Measurements from ENCODE around the gene RGS7BP. TPM values are rescaled to one million over a fixed set of nuclear protein-coding genes. Genes with fewer than 3 reads are reported as not detected.

The RGS7BP gene
- total RNA-seq, 1 donor from 2014 or later = 0.43 TPM

DNA sequence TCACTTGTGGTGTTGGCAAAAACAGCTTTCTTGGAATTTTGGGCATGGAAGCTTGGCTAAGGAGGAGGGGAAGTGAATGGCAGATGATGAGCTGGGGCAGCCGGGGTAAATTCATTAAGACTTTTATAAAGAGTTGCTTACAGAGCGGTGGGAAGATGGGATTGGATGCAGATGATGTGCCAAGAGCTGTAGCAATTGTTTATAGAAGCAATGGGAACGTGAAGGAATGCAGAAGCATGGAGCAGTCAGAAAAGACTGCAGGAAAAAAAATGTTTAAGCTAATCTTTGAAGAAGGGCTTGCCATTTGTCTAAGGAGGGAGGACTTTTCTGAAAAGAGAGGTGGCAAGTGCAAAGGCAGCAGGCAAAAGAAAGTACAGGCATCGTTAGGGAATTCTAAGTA, 97.9 kb downstream of the RGS7BP start:
- Mint-ChIP-seq H3K4me1 (no peaks in the 10 kb centered on the region), H3K27me3 (ENCODE audit: insufficient read depth, low read depth) (peaks cover 6% of the 10 kb centered on the region)
- H3K4me3 ChIP-seq = no peak overlapping the region

DNA sequence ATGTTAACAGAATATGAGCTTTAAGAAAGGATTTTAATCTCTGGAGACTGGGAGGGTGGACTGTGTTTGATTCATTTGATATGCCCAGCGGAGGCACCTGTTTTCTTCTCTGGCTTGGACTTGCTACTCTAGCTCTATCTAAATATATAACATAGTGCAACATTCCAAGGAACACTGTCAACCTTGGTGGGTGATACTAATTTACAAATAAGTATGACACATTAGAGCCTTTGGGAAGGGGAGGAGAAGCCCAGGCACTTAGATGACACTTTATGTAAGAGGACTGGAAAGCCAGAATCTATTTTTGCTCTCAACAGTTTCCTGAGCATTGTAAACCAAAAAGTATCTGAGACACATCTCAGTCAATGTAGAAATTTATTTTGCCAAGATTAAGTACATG, 101.1 kb downstream of the RGS7BP start:
- H3K79me2 ChIP-seq (ENCODE audit: low read depth) = no peaks in the 10 kb centered on the region
- H2AFZ ChIP-seq (replicated peaks) = no peak overlapping the region
- H4K20me1 ChIP-seq (ENCODE audit: low read depth) = no peaks in the 10 kb centered on the region
- no peak overlapping the region for H3K27ac ChIP-seq
- no peak for TF ChIP-seq EZH2phosphoT487 (IDR thresholded peaks at IDR 0.05)
- TF ChIP-seq EZH2 (IDR thresholded peaks at IDR 0.05) = no peak
- TF ChIP-seq, protein P1, sequence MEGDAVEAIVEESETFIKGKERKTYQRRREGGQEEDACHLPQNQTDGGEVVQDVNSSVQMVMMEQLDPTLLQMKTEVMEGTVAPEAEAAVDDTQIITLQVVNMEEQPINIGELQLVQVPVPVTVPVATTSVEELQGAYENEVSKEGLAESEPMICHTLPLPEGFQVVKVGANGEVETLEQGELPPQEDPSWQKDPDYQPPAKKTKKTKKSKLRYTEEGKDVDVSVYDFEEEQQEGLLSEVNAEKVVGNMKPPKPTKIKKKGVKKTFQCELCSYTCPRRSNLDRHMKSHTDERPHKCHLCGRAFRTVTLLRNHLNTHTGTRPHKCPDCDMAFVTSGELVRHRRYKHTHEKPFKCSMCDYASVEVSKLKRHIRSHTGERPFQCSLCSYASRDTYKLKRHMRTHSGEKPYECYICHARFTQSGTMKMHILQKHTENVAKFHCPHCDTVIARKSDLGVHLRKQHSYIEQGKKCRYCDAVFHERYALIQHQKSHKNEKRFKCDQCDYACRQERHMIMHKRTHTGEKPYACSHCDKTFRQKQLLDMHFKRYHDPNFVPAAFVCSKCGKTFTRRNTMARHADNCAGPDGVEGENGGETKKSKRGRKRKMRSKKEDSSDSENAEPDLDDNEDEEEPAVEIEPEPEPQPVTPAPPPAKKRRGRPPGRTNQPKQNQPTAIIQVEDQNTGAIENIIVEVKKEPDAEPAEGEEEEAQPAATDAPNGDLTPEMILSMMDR (IDR thresholded peaks at IDR 0.05) = no peak
- Mint-ChIP-seq H3K4me1 (no peaks in the 10 kb centered on the region), H3K36me3 (no peaks in the 10 kb centered on the region), H3K27ac (no peak overlapping the region), H3K9me3 (no peaks in the 10 kb centered on the region), H3K27me3 (ENCODE audit: insufficient read depth, low read depth) (peaks cover 2% of the 10 kb centered on the region), H3K4me3 (no peak overlapping the region)
- H3K4me2 ChIP-seq = no peak overlapping the region
- DNase-seq (ENCODE audit: low spot score) = no peak
- no peaks in the 10 kb centered on the region for H3F3A ChIP-seq (ENCODE audit: low read depth)
- no peaks in the 10 kb centered on the region for H3K9me3 ChIP-seq (ENCODE audit: low read depth)
- H3K4me1 ChIP-seq = no peaks in the 10 kb centered on the region
- no peaks in the 10 kb centered on the region for H3K27me3 ChIP-seq
- no peaks in the 10 kb centered on the region for H3K36me3 ChIP-seq
- H3K9ac ChIP-seq = no peak overlapping the region
- no peak overlapping the region for H3K4me3 ChIP-seq

More for the DNA sequence above, 97.9 kb downstream of the RGS7BP start:
- Histone ChIP-seq H4K20me1 (ENCODE audit: low read depth) (no peaks in the 10 kb centered on the region), H3K79me2 (ENCODE audit: low read depth) (no peaks in the 10 kb centered on the region), H3K4me1 (no peaks in the 10 kb centered on the region), H3K27ac (no peak overlapping the region), H3K27me3 (no peaks in the 10 kb centered on the region), H2AFZ (replicated peaks) (no peak overlapping the region), H3K9ac (no peak overlapping the region), H3K9me3 (ENCODE audit: low read depth) (no peaks in the 10 kb centered on the region), H3K36me3 (no peaks in the 10 kb centered on the region), H3K4me2 (no peak overlapping the region), H3F3A (ENCODE audit: low read depth) (no peaks in the 10 kb centered on the region)
- no peak overlapping the region for H3K27ac Mint-ChIP-seq
- no peaks in the 10 kb centered on the region for H3K9me3 Mint-ChIP-seq
- TF ChIP-seq, protein P1 (IDR thresholded peaks at IDR 0.05) = no peak
- no peak for TF ChIP-seq EZH2 (IDR thresholded peaks at IDR 0.05)
- no peak for TF ChIP-seq EZH2phosphoT487 (IDR thresholded peaks at IDR 0.05)
- H3K36me3 Mint-ChIP-seq = no peaks in the 10 kb centered on the region
- no peak for DNase-seq (ENCODE audit: low spot score)
- no peak overlapping the region for H3K4me3 Mint-ChIP-seq

DNA sequence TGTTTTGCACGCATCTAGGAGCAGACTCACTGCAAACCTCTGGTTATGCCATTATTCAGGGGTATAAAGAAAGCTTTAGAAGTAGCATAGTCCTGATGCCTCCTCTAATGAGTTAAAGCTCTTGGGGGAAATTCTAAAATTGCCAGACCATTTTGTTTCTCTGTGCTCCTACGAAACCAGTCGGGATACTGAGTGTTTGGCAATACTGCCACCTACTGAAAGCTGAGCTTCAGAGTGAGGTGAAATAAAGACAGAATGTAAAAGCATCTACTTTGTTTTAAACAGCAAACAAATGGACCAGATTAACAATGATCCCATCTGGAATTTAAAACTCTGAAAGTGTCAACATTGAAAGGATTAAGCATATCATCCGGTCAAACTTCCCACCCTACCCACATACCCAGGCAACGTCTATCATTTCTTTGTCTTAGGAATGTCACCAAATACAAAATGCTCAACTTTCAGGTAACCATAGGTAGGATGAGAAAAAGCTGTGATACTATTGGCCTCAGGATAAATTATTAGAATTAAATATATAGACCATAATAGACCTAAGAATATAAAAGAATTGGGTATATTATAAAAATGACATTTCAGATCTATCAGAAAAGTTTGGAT, 106.6 kb downstream of the RGS7BP start:
- peak overlapping the region; percentile 10 for H2AFZ ChIP-seq (replicated peaks)
- TF ChIP-seq EZH2 (IDR thresholded peaks at IDR 0.05) = no peak
- no peak for TF ChIP-seq EZH2phosphoT487 (IDR thresholded peaks at IDR 0.05)
- TF ChIP-seq, protein P1 (IDR thresholded peaks at IDR 0.05) = peak; percentile 99
- peaks cover 2% of the 10 kb centered on the region for H3K27me3 Mint-ChIP-seq (ENCODE audit: insufficient read depth, low read depth)

More for the DNA sequence above, 106.6 kb downstream of the RGS7BP start:
- Histone ChIP-seq H3K9me3 (ENCODE audit: low read depth) (no peaks in the 10 kb centered on the region), H3K4me1 (no peaks in the 10 kb centered on the region), H3K79me2 (ENCODE audit: low read depth) (no peaks in the 10 kb centered on the region), H3K27me3 (no peaks in the 10 kb centered on the region), H3K4me2 (no peak overlapping the region), H3K9ac (no peak overlapping the region), H3K36me3 (no peaks in the 10 kb centered on the region), H3K4me3 (no peak overlapping the region), H3K27ac (no peak overlapping the region), H4K20me1 (ENCODE audit: low read depth) (no peaks in the 10 kb centered on the region), H3F3A (ENCODE audit: low read depth) (no peaks in the 10 kb centered on the region)
- no peak overlapping the region for H3K4me3 Mint-ChIP-seq
- H3K4me1 Mint-ChIP-seq = peaks cover 3% of the 10 kb centered on the region
- H3K9me3 Mint-ChIP-seq = no peaks in the 10 kb centered on the region
- DNase-seq (ENCODE audit: low spot score) = peak; percentile 82
- no peaks in the 10 kb centered on the region for H3K36me3 Mint-ChIP-seq
- H3K27ac Mint-ChIP-seq = no peak overlapping the region
